Islet precursor cell (in vitro differentiated cells): ENCODE data around the gene WFDC13.
"Not testable (repeated sequence)": the region's sequence is repeated elsewhere in the genome, so short reads cannot be mapped to it uniquely, and the experiment has no call there.

Experiments
- DNase-seq: peaks from one replicate; pipeline ENCODE4 v3.0.0-alpha.2; 2018

Gene WFDC13

GRCh38 chr20:45701873-45702272, at the start of gene WFDC13:
TSS of gene WFDC13 (plus strand) at chr20:45702038. CDS start at chr20:45702124, 86 bp downstream.
- DNase-seq: no peak

- DNase-seq: not testable (repeated sequence)
These were observed 44.8 kb upstream of the WFDC13 start for GRCh38 chr20:45657038-45657437.

- DNase-seq: no peak
These were observed 31.7 kb upstream of the WFDC13 start, which contains the start of gene WFDC11 for GRCh38 chr20:45670139-45670538. TSS of gene WFDC11 (minus strand) at chr20:45670239. CDS start at chr20:45650600, 19,639 bp downstream.

GRCh38 chr20:45672765-45673164, 29.1 kb upstream of the WFDC13 start:
- no peak for DNase-seq

- DNase-seq: no peak
These were observed 22.2 kb upstream of the WFDC13 start for GRCh38 chr20:45679650-45680049.

GRCh38 chr20:45685896-45686295, 15.9 kb upstream of the WFDC13 start:
- DNase-seq: peak; percentile 68

- DNase-seq: not testable (repeated sequence)
These were observed 8.5 kb upstream of the WFDC13 start for GRCh38 chr20:45693346-45693745.

GRCh38 chr20:45695496-45695895, 6.3 kb upstream of the WFDC13 start:
- DNase-seq: no peak

- no peak for DNase-seq
These were observed 734 bp upstream of the WFDC13 start for GRCh38 chr20:45701104-45701503.

- DNase-seq: no peak
These were observed 3.3 kb downstream of the WFDC13 start, which contains the start of gene WFDC10B for GRCh38 chr20:45704969-45705637. TSS of gene WFDC10B (minus strand) at chr20:45705019. CDS start at chr20:45685992, 19,027 bp downstream.

GRCh38 chr20:45716141-45716688, 14.4 kb downstream of the WFDC13 start:
- DNase-seq: not testable (repeated sequence)

- DNase-seq: no peak
These were observed 20.2 kb downstream of the WFDC13 start, which contains the start of gene SPINT4 for GRCh38 chr20:45722047-45722446. TSS of gene SPINT4 (plus strand) at chr20:45722347. CDS start at chr20:45722368, 21 bp downstream.

GRCh38 chr20:45725134-45725533, 23.3 kb downstream of the WFDC13 start:
- DNase-seq: no peak

- DNase-seq: no peak
These were observed 25.2 kb downstream of the WFDC13 start for GRCh38 chr20:45727044-45727443.

- DNase-seq: no peak
These were observed 30.4 kb downstream of the WFDC13 start for GRCh38 chr20:45732199-45732598.

- DNase-seq: no peak
These were observed 33.7 kb downstream of the WFDC13 start for GRCh38 chr20:45735552-45735951.

- DNase-seq: no peak
These were observed 34.1 kb downstream of the WFDC13 start for GRCh38 chr20:45735988-45736387.

GRCh38 chr20:45742596-45742995, 40.8 kb downstream of the WFDC13 start:
- DNase-seq: no peak

- DNase-seq: no peak
These were observed 43.2 kb downstream of the WFDC13 start for GRCh38 chr20:45745015-45745414.

- DNase-seq: no peak
These were observed 49.9 kb downstream of the WFDC13 start for GRCh38 chr20:45751721-45752120.

- no peak for DNase-seq
These were observed 50.9 kb downstream of the WFDC13 start for GRCh38 chr20:45752746-45753145.

- DNase-seq: no peak
These were observed 56.3 kb downstream of the WFDC13 start for GRCh38 chr20:45758096-45758495.
